Measurements from ENCODE around the gene PARP9.
"Not testable (repeated sequence)": the region's sequence is repeated elsewhere in the genome, so short reads cannot be mapped to it uniquely, and the experiment has no call there.

Gene PARP9

DNA sequence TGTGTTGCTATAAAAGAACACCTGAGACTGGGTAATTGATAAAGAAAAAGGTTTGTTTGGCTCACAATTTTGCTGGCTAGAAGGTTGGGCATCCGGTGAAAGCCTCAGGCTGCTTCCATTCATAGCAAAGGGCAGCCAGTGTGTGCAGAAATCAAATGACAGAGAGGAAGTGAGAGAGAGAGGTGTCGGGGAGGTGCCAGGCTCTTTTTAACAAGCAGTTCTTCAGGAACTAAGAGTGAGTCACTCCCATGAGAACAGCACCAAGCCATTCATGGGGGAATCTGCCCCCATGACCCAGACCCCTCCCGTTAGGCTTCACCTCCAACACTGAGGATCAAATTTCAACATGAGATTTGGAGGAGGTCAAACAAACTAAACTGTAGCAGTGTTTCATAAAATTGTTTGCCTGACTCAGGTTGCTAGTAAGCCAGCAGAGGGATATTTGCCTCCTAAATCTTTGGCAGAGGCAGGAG lies 8.9 kb upstream of the PARP9 start:
- peak; percentile 12 for DNase-seq

DNA sequence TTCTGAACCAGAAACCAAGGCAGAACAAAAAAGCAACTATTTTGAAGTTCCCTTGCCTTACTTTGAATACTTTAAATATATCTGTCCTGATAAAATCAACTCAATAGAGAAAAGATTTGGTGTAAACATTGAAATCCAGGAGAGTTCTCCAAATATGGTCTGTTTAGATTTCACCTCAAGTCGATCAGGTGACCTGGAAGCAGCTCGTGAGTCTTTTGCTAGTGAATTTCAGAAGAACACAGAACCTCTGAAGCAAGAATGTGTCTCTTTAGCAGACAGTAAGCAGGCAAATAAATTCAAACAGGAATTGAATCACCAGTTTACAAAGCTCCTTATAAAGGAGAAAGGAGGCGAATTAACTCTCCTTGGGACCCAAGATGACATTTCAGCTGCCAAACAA lies 4.7 kb upstream of the PARP9 start:
- DNase-seq = no peak

DNA sequence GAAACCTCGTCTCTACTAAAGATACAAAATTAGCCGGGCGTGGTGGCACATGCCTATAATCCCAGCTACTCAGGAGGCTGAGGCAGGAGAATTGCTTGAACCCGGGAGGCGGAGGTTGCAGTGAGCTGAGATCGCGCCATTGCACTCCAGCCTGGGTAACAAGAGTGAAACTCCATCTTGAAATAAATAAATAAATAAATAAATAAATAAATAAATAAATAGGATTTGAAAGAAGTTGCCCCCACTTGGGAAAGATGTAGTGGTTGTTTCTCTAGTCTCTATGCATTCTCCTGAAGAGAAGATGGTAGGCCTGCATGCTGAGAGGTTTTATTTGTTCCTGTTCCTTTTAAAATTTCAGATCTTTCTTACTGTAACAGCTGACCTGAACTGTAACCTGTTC lies 4.0 kb upstream of the PARP9 start:
- not testable (repeated sequence) for DNase-seq

DNA sequence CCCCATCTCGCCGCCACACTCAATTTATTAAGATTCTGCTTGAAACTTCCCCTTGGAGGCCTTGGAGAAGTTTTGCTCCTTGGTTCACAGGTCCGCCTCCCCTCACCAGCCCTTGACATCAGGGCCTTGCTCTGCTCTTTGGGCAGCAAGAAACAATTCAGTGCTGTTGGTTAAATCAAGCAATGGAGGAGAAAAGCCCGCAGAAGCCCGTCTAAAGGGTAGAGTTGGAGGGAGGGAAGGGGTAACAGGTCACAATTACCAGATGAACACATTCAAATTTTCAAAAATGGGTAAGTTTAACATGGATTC lies 429 bp downstream of the PARP9 start:
- peak; percentile 8 for DNase-seq

DNA sequence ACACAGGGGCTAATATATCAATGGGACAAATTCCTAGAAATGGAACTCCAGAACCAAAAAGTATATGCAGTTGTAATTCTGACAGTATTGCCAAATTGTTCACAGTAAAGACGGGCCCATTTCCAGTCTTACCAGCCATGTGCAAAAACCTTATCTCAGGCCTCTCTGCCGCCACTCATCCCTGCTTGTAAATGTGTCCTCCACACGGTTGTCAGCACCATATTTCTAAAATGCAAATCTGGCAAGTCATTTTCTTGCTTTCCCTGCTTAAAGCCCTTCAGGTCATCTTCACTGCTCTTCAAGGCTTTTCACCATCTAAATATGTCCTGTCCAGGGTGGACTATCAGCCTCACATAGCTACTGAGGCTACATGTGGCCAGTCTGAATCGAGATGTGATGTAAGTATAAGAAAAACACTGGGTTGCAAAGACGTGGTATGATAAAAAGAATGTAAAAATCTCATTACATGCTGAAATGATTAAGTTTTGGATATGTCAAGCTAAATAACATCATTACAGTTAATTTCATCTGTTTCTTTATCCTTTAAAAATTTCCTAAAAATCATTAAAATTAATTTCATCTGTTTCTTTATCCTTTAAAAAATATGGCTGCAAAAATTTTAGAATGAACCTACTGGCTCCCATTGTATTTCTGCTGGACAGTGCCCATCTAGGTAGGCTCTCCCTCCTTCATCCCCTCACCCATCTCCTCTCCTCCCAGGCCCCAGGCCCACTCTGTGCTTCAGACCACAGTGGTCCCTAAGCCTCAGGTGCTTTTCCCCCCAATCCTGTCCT lies 980 bp downstream of the PARP9 start:
- DNase-seq = no peak

DNA sequence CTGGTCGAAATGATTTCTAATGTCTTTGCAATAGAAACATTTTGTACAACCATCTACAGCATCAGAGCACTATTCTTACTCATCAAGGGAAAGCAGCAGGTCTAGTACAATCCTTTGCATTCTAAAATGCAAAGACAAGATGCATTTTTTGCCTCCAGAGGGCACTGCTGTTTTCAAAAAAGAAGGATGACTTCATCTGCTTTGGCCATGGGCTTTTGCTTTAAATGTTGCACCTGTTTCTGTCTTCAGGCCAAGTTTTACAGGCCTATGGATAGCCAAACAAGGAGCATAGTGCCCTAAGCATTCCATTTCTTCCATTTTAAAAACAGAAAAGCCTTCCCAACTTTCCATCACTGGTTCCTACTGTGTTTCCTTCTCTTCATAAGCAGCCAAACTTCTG lies 3.4 kb downstream of the PARP9 start:
- peak; percentile 45 for DNase-seq

DNA sequence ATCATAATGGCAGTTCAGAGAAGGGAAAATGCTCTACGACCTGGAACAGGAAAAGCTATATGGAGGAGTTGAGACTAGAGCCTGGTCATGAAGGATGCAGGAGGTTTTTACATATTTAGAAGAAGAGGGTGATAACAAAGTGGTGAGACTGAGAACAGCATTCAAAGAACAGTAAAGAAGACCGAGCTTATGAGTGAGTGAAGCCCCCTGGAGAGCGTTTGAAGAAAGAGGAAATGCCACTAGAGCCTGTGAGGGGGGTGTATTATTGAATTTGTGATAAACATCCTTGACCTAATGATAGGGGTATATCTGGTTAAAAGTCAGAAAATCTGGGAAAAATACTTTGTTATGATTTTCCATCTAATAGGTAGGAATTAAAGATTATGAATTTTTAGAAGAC lies 4.2 kb downstream of the PARP9 start:
- no peak for DNase-seq

DNA sequence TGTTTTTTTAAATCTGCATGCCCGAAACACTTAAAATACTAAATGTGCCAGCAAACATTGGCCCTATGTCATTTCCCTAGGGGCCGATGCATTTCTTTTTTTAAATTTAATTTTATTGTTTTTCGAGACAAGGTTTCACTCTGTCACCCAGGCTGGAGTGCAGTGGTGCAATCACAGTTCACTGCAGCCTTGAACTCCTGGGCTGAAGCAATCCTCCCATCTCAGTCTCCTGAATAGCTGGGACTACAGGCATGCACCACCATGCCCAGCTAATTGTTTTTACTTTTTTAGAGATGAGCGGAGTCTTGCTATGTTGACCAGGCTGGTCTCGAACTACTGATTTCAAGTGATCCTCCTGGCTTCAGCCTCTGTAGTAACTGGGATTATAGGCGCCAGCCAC lies 5.5 kb downstream of the PARP9 start:
- no peak for DNase-seq

DNA sequence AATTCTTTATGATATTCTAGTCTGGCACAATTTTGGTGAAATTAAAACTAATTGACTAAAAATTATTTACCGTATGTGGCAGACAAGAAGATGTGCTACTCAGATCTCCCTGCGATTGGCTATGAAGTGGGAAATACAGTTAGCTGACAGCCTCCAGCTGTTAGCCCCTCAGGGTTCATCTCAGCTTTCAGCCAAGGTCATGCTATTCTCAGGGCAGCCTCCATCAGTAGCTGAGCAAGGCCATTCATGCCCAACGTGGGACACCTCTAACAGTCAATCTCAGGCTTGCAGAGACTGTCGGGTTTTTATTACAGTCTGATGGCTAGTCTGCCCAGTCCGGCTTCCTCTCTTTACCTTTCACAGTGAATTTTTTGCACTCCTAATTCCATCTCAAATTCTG lies 6.7 kb downstream of the PARP9 start:
- no peak for DNase-seq

DNA sequence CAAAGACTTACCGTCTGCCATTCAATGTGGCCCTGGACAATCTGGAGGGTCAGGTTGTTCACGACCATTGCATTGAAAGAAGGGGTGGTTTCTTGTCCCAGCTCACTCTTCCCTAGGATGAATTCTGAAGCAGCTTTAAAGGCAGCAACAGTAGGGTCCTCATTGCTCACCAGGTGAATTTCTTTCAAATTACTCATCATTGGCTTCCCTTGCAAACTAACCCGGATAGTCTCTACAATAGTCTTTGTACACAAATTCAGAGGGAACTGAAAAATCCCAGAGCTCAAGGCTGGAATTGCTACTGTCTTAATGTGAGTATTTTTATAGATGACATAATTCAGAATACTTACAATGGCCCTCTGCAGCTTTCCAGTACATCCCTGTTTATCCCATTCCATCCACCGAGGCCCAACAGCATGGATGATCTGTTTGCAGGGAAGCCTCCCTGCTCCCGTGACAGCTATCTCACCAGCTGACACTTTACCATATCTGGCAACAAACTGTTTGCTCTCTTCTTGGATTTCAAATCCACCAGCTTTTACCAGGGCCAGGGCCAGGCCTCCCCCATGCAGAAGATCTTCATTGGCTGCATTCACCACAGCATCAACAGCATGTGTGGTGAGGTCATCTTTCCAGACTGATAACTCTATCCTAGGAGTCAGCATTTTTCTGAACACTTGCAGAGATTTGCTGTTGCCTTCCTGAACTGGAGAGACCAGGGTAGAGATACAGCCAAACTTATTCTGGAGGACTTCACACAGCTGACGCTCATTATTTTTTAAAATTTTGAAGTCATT lies 8.6 kb downstream of the PARP9 start:
- no peak for DNase-seq

DNA sequence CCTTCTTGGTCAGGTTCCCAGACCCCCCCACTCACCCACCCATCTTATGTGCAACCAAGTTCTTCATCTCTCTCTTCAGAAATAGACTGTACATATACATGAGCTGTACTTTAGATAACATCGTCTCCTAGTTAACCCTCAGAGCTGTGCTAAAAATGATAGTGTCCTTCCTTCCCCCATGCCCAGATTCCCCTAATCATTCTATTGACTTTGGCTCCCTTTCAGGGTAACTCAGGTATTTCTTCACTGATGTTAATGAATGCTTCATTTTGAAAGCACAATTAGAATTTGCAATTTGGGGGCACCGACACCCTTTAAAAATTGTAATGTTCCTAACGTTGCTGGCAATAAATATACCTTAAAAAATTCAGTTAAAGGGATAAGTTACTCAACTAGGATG lies 10.9 kb downstream of the PARP9 start:
- no peak for DNase-seq

DNA sequence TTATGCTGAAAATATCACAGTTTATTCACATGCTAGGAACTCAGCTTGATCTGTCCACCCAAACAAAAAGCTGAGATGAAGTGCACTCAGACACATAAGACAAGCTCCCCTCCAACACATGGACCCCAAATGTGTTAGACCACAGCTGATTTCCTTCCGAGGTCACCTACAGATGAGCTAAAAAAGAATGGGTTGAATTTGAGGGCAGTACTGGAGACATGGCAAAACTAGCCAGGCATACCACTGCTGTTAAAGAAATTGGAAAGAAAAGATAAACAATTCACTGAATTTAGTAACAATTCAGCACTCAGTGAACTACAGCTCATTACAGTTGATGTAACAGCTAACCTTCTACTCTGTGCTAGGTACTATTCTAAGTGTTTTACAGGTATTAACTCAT lies 15.5 kb downstream of the PARP9 start:
- DNase-seq = no peak

DNA sequence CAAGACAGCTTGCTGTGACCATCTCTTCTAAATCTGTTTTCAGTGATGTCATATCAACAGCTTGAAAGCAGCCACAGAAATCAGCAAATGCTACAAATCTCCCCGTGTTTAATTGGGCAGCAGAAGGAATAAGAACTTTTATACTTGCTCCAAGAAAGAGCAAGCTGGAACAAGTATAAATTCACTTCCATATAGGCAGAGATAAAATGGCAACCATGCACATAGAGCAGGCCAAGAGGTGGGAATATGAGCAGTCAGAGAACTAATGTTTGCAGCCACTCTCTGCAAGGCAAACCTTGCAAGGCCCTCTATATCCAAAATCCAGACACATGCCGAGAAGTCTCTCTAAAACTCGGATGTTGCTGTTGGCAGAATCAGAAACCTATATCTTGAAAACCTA lies 16.0 kb downstream of the PARP9 start:
- no peak for DNase-seq

DNA sequence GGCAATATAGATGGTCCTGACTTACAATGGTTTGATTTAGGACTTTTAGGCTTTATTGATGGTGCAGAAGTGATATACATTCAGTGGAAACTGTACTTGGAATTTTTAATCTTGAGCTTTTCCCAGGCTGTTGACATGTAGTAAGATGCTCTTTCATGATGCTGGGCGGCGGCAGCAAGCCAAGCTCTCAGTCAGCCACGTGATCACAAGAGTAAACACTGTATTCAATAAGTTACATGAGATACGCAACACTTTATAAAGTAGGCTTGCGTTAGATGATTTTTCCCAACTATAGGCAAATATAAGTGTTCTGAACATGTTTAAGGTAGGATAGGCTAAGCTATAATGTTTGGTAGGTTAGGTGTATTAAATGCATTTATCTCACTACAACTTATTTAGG lies 17.9 kb downstream of the PARP9 start:
- DNase-seq = no peak

DNA sequence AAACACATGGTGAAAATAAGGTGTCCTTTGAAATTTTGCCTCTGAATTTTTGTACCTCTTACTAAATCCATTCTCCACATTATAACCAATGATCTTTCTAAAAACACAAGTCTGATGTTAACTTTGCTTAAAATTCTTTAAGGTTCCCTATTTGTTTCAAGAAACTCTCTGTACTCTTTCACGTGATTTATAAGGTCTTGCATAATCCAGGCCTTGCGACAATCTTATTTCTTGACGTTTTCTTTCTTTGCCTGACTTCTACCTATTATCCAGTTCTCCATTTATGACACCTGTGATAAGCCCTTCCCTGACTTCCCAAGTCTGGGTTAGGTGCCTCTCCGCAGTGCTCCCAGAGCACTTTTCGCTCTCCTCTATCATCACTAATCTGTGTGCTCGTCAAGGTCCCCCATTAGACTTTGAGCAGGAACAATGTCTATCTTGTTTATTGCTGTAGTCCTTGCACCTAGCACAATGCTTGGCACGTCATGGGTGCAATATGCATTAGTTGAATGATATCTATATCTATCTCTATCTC lies 25.1 kb downstream of the PARP9 start:
- no peak for DNase-seq

DNA sequence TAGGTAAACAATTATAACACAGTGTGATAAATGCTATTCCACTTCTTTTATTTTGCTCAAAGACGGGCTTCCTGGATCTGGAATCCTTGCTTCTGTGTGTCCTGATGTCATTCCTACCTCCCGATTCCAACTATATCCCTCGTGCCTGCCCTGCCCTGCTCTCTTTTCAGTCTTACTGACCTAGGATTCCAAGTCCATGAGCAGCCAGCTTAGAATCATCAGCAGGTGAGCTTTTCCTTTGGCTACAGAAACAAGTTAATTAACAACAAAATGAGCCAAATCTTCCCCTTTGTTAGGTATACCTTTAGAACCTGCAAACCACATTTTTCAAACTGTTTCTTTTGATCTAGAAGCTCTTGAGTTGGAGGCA lies 27.5 kb downstream of the PARP9 start:
- DNase-seq = no peak

DNA sequence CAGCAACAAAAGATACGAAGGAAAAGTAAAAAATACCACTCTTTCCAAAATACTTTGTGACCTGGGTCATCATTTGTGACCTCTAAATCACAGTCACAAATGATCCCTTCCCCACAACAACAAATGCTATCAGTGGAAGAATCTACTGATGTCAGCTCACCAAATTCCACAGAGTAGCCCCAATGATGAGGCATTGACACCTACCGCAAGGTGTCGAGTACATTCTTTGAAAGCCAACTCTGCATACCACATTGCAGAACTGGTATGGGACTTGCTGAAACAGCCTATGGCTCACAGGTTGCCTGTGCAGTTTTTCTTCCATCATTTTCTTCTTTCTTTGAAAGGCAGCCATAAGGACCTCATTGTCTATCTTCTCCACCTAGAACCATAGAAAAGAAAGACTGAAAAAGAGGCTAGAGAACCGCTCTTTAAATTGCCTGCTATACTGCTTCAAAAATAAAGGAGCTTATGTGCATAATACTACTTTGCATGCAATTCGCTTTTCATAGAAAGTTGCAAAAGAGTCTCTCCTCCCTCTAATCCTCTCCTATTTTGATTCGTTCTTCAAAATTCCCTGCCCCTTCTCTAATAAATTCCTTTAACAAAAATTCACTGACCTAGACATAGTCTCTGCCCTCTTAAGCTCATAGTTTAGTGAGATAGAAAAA lies 28.0 kb downstream of the PARP9 start:
- DNase-seq = no peak

DNA sequence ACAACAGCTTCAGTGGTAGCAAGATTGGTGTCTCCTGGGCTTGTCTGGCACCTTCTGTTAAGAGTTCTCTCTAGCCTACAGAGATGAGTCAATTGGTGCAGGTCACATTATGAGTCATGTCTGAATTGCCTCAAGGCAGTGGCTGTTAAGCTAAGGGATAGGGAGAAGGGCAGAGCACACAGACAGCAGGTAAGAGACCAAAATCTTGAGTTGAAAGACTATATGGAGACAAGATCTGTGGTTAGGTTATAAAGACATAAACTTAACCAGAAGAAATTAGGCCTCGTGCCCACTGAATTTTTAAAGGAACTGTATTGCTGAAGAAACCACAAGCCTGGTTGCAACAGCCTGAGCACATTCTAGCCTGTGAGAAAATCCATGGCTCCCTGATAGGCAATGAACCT lies 30.2 kb downstream of the PARP9 start:
- no peak for DNase-seq

DNA sequence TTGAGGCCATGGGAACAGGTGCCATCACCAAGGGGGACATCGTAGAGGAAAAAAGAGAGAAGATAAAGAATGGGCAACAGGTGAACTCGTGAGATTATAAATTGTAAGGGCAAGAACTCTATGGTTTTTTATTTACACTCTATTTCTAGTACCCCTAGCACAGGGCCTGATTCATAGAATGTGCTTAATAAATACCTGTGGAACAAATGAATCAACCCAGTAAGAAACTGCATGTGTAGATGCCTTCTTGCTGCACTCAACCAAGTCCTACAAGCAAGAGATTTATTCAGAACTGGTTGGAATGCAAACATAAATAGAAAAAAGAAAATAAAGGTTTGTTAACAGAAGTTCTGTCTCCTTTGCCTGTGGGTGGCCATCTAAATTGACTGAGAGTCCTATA lies 30.6 kb downstream of the PARP9 start:
- no peak for DNase-seq

DNA sequence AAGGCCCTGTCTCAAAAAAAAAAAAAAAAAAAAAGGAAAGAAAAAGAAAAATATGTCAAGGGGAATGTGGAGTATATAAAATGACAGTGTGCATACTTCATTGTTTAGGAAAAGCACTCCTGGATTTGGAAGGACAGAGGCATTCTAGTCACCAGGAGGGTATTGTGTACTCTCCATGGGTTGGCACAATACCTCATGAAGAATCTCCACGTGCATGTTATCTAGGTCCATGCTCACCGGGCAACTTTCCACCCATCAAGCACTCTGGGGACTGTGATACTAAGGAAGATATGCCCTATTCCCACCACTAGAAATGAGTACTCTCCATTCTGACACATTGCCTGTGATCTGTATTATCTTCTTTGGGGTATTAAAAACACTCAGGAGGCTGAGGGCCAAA lies 33.9 kb downstream of the PARP9 start:
- no peak for DNase-seq

DNA sequence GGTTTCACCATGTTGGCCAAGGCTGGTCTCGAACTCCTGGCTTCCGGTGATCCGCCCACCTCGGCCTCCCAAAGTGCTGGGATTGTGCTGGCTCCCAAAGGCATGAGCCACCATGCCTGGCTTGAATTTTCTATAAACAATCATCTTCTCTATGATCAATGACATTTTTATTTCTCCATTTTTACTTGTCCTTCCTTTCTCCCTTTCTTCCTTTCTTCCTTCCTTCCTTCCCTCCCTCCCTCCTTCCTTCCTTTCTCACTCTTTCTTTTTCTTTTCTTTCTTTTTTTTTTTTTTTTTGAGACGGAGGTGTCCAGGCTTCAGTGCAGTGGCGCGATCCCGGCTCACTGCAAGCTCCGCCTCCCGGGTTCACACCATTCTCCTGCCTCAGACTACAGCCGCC lies 40.8 kb downstream of the PARP9 start:
- DNase-seq = no peak

DNA sequence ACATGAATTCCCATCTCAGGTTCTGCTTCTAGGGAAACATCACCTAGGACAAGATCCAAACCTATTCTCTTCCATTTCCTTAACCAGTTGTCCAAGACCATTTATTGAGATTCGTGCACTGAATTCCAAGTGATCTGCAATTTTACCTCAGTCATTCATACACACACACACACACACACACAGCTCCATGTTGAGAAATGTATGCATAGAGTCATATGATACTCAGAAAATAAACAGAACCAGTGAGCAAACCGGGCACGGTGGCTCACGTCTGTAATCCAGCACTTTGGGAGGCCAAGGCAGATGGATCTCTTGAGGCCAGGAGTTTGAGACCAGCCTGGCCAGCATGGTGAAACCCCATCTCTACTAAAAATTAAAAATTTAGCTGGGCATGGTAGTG lies 43.2 kb downstream of the PARP9 start:
- no peak for DNase-seq

DNA sequence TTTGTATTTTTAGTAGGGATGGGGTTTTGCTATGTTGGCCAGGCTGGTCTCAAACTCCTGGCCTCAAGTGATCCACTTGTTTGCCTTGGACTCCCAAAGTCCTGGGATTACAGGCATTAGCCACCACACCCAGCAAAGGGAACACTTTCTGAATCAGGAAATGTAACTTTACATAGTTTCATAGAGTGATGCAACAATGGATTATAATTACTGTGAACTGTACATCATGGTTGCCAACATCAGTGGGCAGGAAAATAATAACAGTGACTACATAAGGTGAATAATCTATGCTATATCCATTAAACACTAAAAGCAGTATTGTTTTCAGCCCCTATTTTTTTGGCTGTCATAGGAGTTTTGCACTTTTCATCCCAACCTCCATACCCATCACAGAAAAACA lies 44.4 kb downstream of the PARP9 start:
- no peak for DNase-seq

DNA sequence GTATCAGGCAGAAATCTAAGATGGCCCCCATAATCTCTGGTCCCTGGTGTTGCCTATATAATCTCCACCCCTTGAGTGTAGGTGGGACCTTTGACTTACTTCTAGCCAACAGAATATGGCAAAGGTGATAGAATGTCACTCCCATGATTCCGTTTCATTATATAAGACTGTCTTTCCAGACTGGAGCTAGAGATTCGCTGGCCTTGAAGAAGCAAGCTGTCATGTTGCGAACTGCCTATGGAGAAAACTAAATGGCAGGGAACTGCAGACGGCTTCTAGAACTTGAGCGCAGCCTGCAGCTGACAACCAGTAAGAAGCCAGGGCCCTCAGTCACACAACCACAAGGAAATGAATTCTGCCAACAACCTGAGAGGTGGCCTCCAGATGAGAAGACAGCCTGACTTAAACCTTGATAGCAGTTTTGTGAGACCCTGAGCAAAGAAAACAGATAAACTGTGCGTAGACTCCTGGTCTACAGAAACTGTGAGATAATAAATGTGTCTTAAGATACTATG lies 47.2 kb downstream of the PARP9 start:
- DNase-seq = no peak
